Measurements from ENCODE around the gene LNX2. TPM values are rescaled to one million over a fixed set of nuclear protein-coding genes. Genes with fewer than 3 reads are reported as not detected.

LNX2 gene
- total RNA-seq, 4 donors from 2014 or later, result 17.3 to 19.9 (median 17.8) TPM

GRCh38 chr13:27634791-27635190 is 14.5 kb upstream of the LNX2 start:
- Histone ChIP-seq H3K36me3 (no peaks in the 10 kb centered on the region), H3K27me3 (no peaks in the 10 kb centered on the region), H3K4me3 (replicated peaks in 1 of 3) (no peak overlapping the region), H3K4me1 (peaks cover 0 to 4% of the 10 kb centered on the region in 2 donors), H3K9me3 (no peaks in the 10 kb centered on the region), H3K27ac (no peak overlapping the region)
- intact Hi-C loops (cut with DNase I), result no loop called here
- 91 to 94% methylated on average over 3 of the region's 3 CpGs for WGBS, 2 donors
- DNase-seq, result no peak
- TF ChIP-seq POLR2A (IDR thresholded peaks at IDR 0.05) (no peak), CTCF (IDR thresholded peaks at IDR 0.05) (no peak)

GRCh38 chr13:27634231-27634630 is 13.9 kb upstream of the LNX2 start:
- no peaks in the 10 kb centered on the region for H3K9me3 ChIP-seq
- H3K36me3 ChIP-seq, result no peaks in the 10 kb centered on the region
- TF ChIP-seq POLR2A (IDR thresholded peaks at IDR 0.05), result no peak
- no peak for TF ChIP-seq CTCF (IDR thresholded peaks at IDR 0.05)
- no peak overlapping the region for H3K4me3 ChIP-seq (replicated peaks in 1 of 3)
- intact Hi-C loops (cut with DNase I), result no loop called here
- no peaks in the 10 kb centered on the region for H3K27me3 ChIP-seq
- 86 to 89% methylated on average over 2 of the region's 2 CpGs for WGBS, 2 donors
- H3K4me1 ChIP-seq, result peaks cover 3 to 4% of the 10 kb centered on the region in 2 donors
- H3K27ac ChIP-seq, result no peak overlapping the region
- DNase-seq, result no peak

- H3K36me3 ChIP-seq, result no peaks in the 10 kb centered on the region
- peaks cover 0 to 4% of the 10 kb centered on the region in 2 donors for H3K4me1 ChIP-seq
- H3K9me3 ChIP-seq, result no peaks in the 10 kb centered on the region
- H3K27me3 ChIP-seq, result no peaks in the 10 kb centered on the region
- no peak overlapping the region for H3K27ac ChIP-seq
- DNase-seq, result no peak
- TF ChIP-seq POLR2A (IDR thresholded peaks at IDR 0.05) (no peak), CTCF (IDR thresholded peaks at IDR 0.05) (no peak)
- intact Hi-C loops (cut with DNase I), result no loop called here
- no peak overlapping the region for H3K4me3 ChIP-seq (replicated peaks in 1 of 3)
- 92 to 95% methylated on average over 1 of the region's 1 CpG for WGBS, 2 donors
Measured at GRCh38 chr13:27632648-27633047, 12.3 kb upstream of the LNX2 start.

- H3K4me1 ChIP-seq, result peaks cover 0 to 4% of the 10 kb centered on the region in 2 donors
- no peaks in the 10 kb centered on the region for H3K9me3 ChIP-seq
- H3K36me3 ChIP-seq, result no peaks in the 10 kb centered on the region
- no peak overlapping the region for H3K4me3 ChIP-seq (replicated peaks in 1 of 3)
- intact Hi-C loops (cut with DNase I), result no loop called here
- H3K27ac ChIP-seq, result no peak overlapping the region
- 86 to 92% methylated on average over 4 of the region's 4 CpGs for WGBS, 2 donors
- H3K27me3 ChIP-seq, result no peaks in the 10 kb centered on the region
- TF ChIP-seq CTCF (IDR thresholded peaks at IDR 0.05) (no peak), POLR2A (IDR thresholded peaks at IDR 0.05) (no peak)
- no peak for DNase-seq
Measured at GRCh38 chr13:27632214-27632613, 11.9 kb upstream of the LNX2 start.

- H3K9me3 ChIP-seq, result no peaks in the 10 kb centered on the region
- WGBS, 2 donors, result 77 to 99% methylated on average over 2 of the region's 2 CpGs
- intact Hi-C loops (cut with DNase I), result no loop called here
- no peak overlapping the region for H3K4me3 ChIP-seq (replicated peaks in 1 of 3)
- TF ChIP-seq CTCF (IDR thresholded peaks at IDR 0.05), result no peak
- no peak for TF ChIP-seq POLR2A (IDR thresholded peaks at IDR 0.05)
- H3K4me1 ChIP-seq, result peaks cover 0 to 4% of the 10 kb centered on the region in 2 donors
- DNase-seq, result no peak
- no peak overlapping the region for H3K27ac ChIP-seq
- H3K27me3 ChIP-seq, result no peaks in the 10 kb centered on the region
- no peaks in the 10 kb centered on the region for H3K36me3 ChIP-seq
Measured at GRCh38 chr13:27631665-27632064, 11.3 kb upstream of the LNX2 start.

Data from thyroid gland (tissue), 4 donors.